Measurements from ENCODE around the gene TNFRSF9.

The TNFRSF9 gene

GRCh38 chr1:7915826-7916500 lies 24.7 kb downstream of the TNFRSF9 start:
- DNase-seq: no peak

DNA sequence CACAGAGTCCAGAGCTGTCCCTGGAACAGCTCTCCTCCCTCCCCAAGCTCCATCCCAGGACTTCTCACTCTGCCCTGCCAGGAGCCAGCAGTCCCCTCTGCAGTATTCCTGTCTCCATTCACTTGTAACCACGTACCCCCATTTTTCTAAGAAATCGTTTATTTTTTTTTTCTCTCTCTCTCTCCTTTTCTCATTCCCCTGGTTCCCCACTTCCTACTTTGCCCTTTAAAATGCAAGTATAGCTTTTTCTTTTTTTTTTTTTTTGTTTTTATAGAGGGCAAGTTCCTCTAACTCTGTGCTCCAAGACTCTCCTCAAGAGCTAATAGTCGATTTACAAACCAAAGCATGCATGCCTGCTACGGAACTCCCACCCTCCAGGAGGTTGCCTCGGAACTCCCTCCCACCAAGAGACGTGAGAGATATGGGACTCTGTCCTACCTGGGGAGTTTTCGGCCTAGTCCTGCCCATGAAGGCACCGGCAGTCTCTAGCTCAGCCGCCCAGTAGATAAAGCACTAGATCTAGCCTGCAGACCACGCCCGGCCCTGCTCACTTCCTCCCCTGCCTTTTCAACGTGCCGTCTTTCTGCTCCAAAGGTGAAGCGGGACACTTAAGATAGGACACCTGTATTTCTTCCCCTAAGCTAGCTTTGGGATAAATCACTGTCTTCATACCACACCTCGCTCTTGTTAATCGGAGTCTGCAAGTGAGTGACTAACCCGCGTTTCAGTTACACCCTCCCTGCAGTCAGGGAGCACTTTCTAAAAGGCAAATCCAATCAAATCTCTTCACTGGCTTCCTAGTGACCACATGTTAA lies 27.7 kb downstream of the TNFRSF9 start:
- DNase-seq: no peak

DNA sequence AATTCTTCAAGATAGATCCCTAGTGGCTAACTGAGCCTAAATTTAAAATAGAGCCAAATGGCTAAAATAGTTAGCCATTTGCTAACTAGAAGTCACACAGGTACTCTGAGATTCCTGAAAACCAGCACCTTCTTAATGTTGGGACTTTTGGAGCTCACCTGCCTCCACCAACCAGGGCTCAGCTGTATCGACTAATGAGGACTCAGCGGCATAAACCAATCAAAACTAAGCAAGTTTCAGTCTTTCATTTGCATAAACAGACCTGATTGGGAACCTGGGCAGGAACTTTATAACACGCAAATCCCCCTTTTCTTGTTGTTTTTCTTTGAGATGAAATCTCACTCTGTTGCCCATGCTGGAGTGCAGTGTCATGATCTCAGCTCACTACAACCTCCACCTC lies 28.5 kb downstream of the TNFRSF9 start:
- DNase-seq: no peak

DNA sequence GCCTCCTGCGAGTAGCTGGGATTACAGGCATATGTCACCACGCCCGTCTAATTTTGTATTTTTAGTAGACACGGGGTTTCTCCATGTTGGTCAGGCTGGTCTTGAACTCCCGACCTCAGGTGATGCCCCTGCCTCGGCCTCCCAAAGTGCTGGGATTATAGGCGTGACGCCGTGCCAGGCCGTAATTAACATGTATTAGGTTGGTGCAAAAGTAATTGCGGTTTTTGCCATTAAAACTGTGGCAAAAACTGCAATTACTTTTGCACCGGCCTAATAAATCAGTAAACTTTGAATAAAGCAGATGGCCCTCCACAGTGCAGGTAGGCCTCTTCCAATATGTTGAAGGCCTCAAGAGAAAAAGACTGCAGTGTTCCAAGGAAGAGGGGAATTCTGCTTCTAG lies 35.4 kb downstream of the TNFRSF9 start:
- DNase-seq: no peak

GRCh38 chr1:7902478-7903085 lies 38.1 kb downstream of the TNFRSF9 start:
- DNase-seq: peak; percentile 85

- DNase-seq: no peak
These were observed 40.9 kb downstream of the TNFRSF9 start for GRCh38 chr1:7899741-7900140.

DNA sequence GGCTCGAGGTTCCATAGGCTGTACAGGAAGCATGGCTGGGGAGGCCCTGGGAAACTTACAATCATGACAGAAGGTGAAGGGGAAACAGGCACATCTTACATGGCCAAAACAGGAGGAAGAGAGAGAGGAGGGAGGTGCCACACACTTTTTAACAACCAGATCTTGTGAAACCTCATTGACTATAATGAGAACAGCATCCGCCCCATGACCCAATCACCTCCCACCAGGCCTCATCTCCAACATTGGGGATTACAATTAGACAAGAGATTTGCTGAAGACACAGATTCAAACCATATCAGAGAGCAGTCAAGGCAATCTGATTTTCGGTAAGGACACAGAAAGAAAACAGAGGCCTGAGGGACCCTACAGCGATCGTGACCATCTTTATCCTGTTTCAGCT lies 41.7 kb downstream of the TNFRSF9 start:
- DNase-seq: no peak

- DNase-seq: no peak
These were observed 43.6 kb downstream of the TNFRSF9 start for GRCh38 chr1:7896994-7897393.

- no peak for DNase-seq
These were observed 47.0 kb downstream of the TNFRSF9 start for GRCh38 chr1:7893529-7894180.

GRCh38 chr1:7891804-7892203 lies 48.8 kb downstream of the TNFRSF9 start:
- no peak for DNase-seq

DNA sequence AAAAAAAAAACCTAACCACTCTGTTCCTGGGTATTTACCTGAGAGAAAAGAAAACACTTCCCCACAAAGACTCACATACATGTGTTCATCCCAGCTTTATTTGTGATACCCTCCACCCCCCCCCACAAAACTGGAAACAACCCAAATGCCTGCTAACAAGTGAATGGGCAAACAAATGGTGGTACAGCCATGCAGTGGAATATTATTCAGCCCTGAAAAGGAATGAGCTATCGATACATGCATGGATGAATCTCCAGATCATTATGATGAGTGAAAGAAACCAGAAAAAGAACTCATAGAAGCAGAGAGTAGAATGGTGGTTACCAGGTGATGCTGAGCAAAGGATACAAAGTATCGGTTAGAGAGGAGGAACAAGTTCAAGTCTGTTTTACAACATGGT lies 49.8 kb downstream of the TNFRSF9 start:
- no peak for DNase-seq

GRCh38 chr1:7888248-7889081 lies 52.2 kb downstream of the TNFRSF9 start:
- DNase-seq: no peak

DNA sequence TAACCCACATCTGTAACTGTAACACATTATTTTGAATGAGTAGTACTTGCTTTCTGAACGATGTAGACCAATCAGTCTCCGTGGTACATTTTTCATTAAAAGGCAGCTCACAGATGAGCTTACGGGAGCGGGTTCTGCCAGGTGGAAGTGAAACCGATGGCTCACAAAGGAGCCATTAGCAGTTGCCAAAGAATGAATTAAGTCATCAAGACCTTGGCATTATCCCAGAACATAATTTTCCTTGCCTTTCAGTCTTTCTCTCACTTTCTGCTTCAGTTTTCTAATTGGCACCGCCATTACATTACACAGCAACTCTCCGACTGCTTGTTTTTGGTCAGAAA lies 54.3 kb downstream of the TNFRSF9 start:
- DNase-seq: no peak

DNA sequence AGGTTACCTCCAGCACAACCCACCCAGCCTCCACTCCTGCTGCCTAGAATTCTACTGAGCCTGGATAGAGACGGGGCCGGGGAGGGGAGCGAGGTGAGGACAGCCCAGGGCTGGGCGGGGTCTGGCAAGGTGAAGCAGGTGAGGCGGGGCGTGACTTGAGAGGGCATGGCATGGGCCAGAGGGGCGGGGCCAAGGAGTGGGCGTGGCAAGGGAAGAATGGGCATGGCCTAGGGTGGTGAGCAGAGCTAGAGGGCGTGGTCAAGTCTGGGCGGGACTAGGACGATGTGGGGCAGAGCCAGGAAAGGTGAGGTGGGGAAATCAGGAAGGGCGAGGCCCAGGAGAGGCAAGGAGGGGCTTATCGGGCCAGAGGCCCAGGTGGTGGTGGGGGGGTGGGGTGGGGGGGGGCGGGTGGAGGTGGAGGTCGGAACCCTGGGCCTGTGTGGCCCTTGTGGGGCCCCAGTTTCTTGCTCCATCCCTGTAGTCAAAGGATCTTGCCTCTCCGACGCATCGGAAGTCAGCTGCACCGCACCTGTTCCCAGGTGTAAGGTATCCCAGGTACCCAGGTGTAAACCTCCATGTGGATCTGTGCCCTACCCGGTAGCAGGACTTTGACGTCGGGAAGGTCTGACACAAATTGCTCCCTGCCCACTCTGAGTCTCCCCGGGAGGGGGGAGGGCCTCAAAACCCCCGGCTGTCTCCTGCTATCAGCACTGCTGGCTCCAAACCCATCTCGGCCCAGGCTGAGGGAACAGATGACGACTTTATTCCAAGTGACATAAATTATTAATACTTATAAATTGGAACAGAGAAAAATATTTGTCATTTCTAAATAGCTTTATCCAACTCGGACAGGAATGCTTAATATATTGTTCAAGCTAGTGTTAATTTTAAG lies 54.9 kb downstream of the TNFRSF9 start:
- DNase-seq: peak; percentile 4

DNA sequence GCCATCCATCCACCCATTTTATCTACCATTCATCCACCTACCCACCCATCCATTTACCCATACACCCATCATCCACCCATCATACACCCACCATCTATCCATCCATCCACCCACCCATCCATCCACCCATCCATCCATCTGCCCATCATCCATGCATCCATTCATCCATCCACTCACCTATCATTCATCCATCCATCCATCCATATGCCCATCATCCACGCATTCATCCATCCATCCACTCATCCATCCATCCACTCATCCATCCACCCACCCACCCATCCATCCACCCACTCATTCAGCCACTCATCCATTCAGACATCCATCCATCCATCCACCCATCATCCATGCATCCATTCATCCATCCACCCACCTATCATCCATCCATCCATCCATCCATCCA lies 55.9 kb downstream of the TNFRSF9 start:
- DNase-seq: no peak

DNA sequence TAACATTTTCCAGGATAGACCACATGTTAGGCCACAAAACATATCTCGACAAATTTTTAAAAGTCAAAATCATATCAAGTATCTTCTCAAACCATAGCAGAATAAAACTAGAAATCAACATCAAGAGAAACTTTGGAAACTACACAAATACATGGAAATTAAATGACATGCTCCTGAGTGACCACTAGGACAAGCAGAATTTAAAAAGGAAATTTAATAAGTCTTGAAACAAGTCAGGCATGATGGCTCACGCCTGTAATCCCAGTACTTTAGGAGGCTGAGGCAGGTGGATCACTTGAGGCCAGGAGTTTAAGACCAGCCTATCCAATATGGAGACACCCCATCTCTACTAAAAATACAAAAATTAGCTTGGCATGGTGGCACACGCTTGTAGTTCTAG lies 61.4 kb downstream of the TNFRSF9 start:
- DNase-seq: no peak

DNA sequence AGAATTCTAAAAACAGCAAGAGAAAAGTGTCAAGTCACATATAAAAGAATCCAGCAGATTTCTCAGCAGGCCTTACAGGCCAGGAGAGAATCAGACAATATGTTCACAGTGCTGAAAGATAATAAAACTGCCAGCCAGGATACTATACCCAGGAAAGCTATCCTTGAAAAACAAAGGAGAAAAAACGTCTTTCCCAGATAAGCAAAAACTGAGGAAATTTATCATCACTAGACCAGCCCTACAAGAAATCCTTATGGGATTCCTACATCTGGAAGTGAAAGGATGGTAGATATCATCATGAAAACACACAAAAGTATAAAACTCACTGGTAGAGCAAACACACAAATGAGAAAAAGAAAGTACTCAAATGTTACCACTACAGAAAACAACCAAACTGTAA lies 62.6 kb downstream of the TNFRSF9 start:
- DNase-seq: no peak

GRCh38 chr1:7873801-7874795 lies 66.5 kb downstream of the TNFRSF9 start:
- DNase-seq: no peak

GRCh38 chr1:7871136-7871535 lies 69.5 kb downstream of the TNFRSF9 start:
- DNase-seq: no peak

- no peak for DNase-seq
These were observed 71.3 kb downstream of the TNFRSF9 start for GRCh38 chr1:7869136-7869920.

All from NCI-H2171 (cell line).